ENCODE measurements around the gene NT5C3B. TPM values are rescaled to one million over a fixed set of nuclear protein-coding genes. Genes with fewer than 3 reads are reported as not detected.

NT5C3B gene
- total RNA-seq, 1 experiment from 2014 or later: 77.8 TPM

Other genes starting within 250 kb of the NT5C3B start
- not detected in 2 replicates for gene KRT14, start 249.3 kb downstream of the NT5C3B start, total RNA-seq (2014; rRNA removed; shearing (Covaris generic))
- gene KRT16, start 223.5 kb downstream of the NT5C3B start, total RNA-seq (2014; rRNA removed; shearing (Covaris generic)): not detected in 2 replicates
- not detected in 2 replicates for gene KRT17, start 211.7 kb downstream of the NT5C3B start, total RNA-seq (2014; rRNA removed; shearing (Covaris generic))
- gene EIF1, start 147.3 kb downstream of the NT5C3B start, total RNA-seq (2014; rRNA removed; shearing (Covaris generic)): 18.0 and 39.6 TPM in 2 replicates
- not detected in 2 replicates for gene GAST, start 123.9 kb downstream of the NT5C3B start, total RNA-seq (2014; rRNA removed; shearing (Covaris generic))
- 1.1 and 1.6 TPM in 2 replicates for gene HAP1, start 101.6 kb downstream of the NT5C3B start, total RNA-seq (2014; rRNA removed; shearing (Covaris generic))
- 44.9 and 57.8 TPM in 2 replicates for gene JUP, start 49.5 kb downstream of the NT5C3B start, total RNA-seq (2014; rRNA removed; shearing (Covaris generic))
- 30.5 and 40.4 TPM in 2 replicates for gene P3H4, start 24.3 kb downstream of the NT5C3B start, total RNA-seq (2014; rRNA removed; shearing (Covaris generic))
- 207 and 220 TPM in 2 replicates for gene FKBP10, start 23.2 kb downstream of the NT5C3B start, total RNA-seq (2014; rRNA removed; shearing (Covaris generic))
- not detected in 2 replicates for gene KLHL10, start 1.6 kb upstream of the NT5C3B start, total RNA-seq (2014; rRNA removed; shearing (Covaris generic))
- 13.4 and 16.2 TPM in 2 replicates for gene KLHL11, start 29.2 kb upstream of the NT5C3B start, total RNA-seq (2014; rRNA removed; shearing (Covaris generic))
- 193 and 255 TPM in 2 replicates for gene ACLY, start 82.7 kb upstream of the NT5C3B start, total RNA-seq (2014; rRNA removed; shearing (Covaris generic))
- gene ODAD4, start 94.4 kb upstream of the NT5C3B start, total RNA-seq (2014; rRNA removed; shearing (Covaris generic)): 1.7 TPM in 1 of 2 replicates, not detected in the other
- gene CNP, start 130.6 kb upstream of the NT5C3B start, total RNA-seq (2014; rRNA removed; shearing (Covaris generic)): 55.4 and 76.7 TPM in 2 replicates
- 148 and 158 TPM in 2 replicates for gene DNAJC7, start 181.2 kb upstream of the NT5C3B start, total RNA-seq (2014; rRNA removed; shearing (Covaris generic))
- 42.6 and 65.5 TPM in 2 replicates for gene NKIRAS2, start 183.9 kb upstream of the NT5C3B start, total RNA-seq (2014; rRNA removed; shearing (Covaris generic))
- 1.7 and 2.3 TPM in 2 replicates for gene C17orf113, start 214.4 kb upstream of the NT5C3B start, total RNA-seq (2014; rRNA removed; shearing (Covaris generic))

All from G401 (cell line).